B cell (primary cell): ENCODE results near the gene PHYH. TPM values are rescaled to one million over a fixed set of nuclear protein-coding genes. Genes with fewer than 3 reads are reported as not detected.

Source experiments
- ATAC-seq: fragments of 200-7000 bp; cut with Tn5 transposase; one replicate; pipeline ENCODE4 v1.10.0; 2021; ENCODE audit warnings: low read depth, mild to moderate bottlenecking, moderate number of reproducible peaks, moderate library complexity
- CTCF ChIA-PET: fragments of 350-600 bp; sonication (Branson Sonifier 250); formaldehyde crosslinking; loops from one replicate; lab custom pipeline; 2021; ENCODE audit warnings: antibody characterized with exemption, inconsistent platforms; lab: Charles Lee
- POLR2A ChIA-PET: fragments of 350-600 bp; sonication (Branson Sonifier 250); formaldehyde crosslinking; loops from one replicate; lab custom pipeline; 2021; ENCODE audit warnings: antibody characterized with exemption; lab: Charles Lee
- DNase-seq: peaks from one replicate; pipeline ENCODE4 v3.0.0; 2013
- H2AFZ ChIP-seq: 2 replicates; pipeline ENCODE4 v1.6.1; 2012; ENCODE audit warnings: mild to moderate bottlenecking, low read depth, low read length; ENCODE audit not compliant: insufficient read depth, poor library complexity, severe bottlenecking
- H3K27ac ChIP-seq, 2 donors: 1 replicate in 1 of 2; 2 replicates in 1 of 2; pipeline ENCODE4 v1.5.1; 2012 to 2013; ENCODE audit warnings: low read length in 2 of 2, mild to moderate bottlenecking in 2 of 2, moderate library complexity in 1 of 2
- H3K27me3 ChIP-seq, 4 experiments: fragments of 200-600 bp in 1 of 4; sonication (generic) in 1 of 4; replicated peaks in 1 of 4; 1 replicate in 2 of 4; 2 replicates in 2 of 4; pipeline versions ENCODE4 v1.6.1 to v1.7.0; 2013 to 2016; ENCODE audit warnings: low read length in 3 of 4, mild to moderate bottlenecking in 2 of 4, mixed read lengths in 1 of 4, moderate library complexity in 1 of 4; ENCODE audit not compliant: insufficient read depth in 4 of 4, control insufficient read depth in 3 of 4; ENCODE audit errors: control extremely low read depth in 1 of 4
- H3K36me3 ChIP-seq, 2 experiments: replicated peaks in 1 of 2; 1 replicate in 1 of 2; 2 replicates in 1 of 2; pipeline versions ENCODE4 v1.6.1 to v1.7.1; 2013; ENCODE audit warnings: low read length in 1 of 2; ENCODE audit not compliant: insufficient read depth in 2 of 2, control insufficient read depth in 1 of 2; ENCODE audit errors: control extremely low read depth in 1 of 2, extremely low read depth in 1 of 2
- H3K4me1 ChIP-seq, 2 donors: fragments of 200-600 bp in 1 of 2; sonication (generic) in 1 of 2; 1 replicate in 1 of 2; 2 replicates in 1 of 2; pipeline versions ENCODE4 v1.5.1 to v1.6.1; 2013 to 2017; ENCODE audit warnings: low read length in 2 of 2; ENCODE audit not compliant: control insufficient read depth in 2 of 2, insufficient read depth in 2 of 2
- H3K4me2 ChIP-seq: replicated peaks from 2 replicates; pipeline ENCODE3; 2012; ENCODE audit warnings: mild to moderate bottlenecking, low read depth, low read length; ENCODE audit not compliant: poor library complexity, severe bottlenecking
- H3K4me3 ChIP-seq, 5 experiments: fragments of 200-600 bp in 1 of 5; sonication (generic) in 1 of 5; 1 replicate in 3 of 5; 2 replicates in 2 of 5; pipeline versions ENCODE4 v1.5.1 to v1.7.0; 2011 to 2016; ENCODE audit warnings: low read length in 4 of 5, mild to moderate bottlenecking in 4 of 5, low read depth in 2 of 5, control low read depth in 1 of 5, moderate library complexity in 1 of 5; ENCODE audit not compliant: insufficient read depth in 1 of 5; ENCODE audit errors: control extremely low read depth in 1 of 5, extremely low read depth in 1 of 5
- H3K79me2 ChIP-seq: fragments of 200-600 bp; sonication (generic); one replicate; pipeline ENCODE4 v1.6.0; 2016; ENCODE audit warnings: low read length; ENCODE audit not compliant: control insufficient read depth, insufficient read depth
- H3K9ac ChIP-seq: fragments of 200-600 bp; sonication (generic); 2 replicates; pipeline ENCODE4 v1.6.1; 2017; ENCODE audit warnings: mild to moderate bottlenecking, low read length, moderate library complexity
- H3K9me3 ChIP-seq, 3 donors: one replicate each; pipeline versions ENCODE4 v1.6.1 to v1.7.1; 2013; ENCODE audit warnings: low read length in 2 of 3; ENCODE audit not compliant: control insufficient read depth in 2 of 3, insufficient read depth in 1 of 3; ENCODE audit errors: control extremely low read depth in 1 of 3
- H4K20me1 ChIP-seq: 2 replicates; pipeline ENCODE4 v1.6.0; 2012; ENCODE audit warnings: mild to moderate bottlenecking, low read length; ENCODE audit not compliant: insufficient read depth, control insufficient read depth, poor library complexity, severe bottlenecking
- H3K27ac Mint-ChIP-seq: one replicate; pipeline ENCODE4 v1.8.0; 2021; ENCODE audit warnings: mixed read lengths
- H3K27me3 Mint-ChIP-seq: one replicate; pipeline ENCODE4 v1.8.0; 2021; ENCODE audit warnings: mixed read lengths
- H3K4me1 Mint-ChIP-seq: one replicate; pipeline ENCODE4 v1.8.0; 2021; ENCODE audit warnings: mixed read lengths
- H3K4me3 Mint-ChIP-seq: one replicate; pipeline ENCODE4 v1.8.0; 2021; ENCODE audit warnings: mixed read lengths
- H3K9me3 Mint-ChIP-seq: one replicate; pipeline ENCODE4 v1.8.0; 2022; ENCODE audit warnings: mixed read lengths; ENCODE audit not compliant: insufficient read depth
- CTCF ChIP-seq: fragments of 200-600 bp; IDR thresholded peaks from one replicate; pipeline ENCODE4 v1.8.0; 2022; ENCODE audit warnings: antibody characterized with exemption, mild to moderate bottlenecking
- EZH2 ChIP-seq: IDR thresholded peaks from 2 replicates; pipeline ENCODE4 v1.6.1; 2012; ENCODE audit warnings: borderline replicate concordance, low read depth, mild to moderate bottlenecking, moderate library complexity, low read length; ENCODE audit not compliant: insufficient read depth, poor library complexity, severe bottlenecking
- WGBS: methylation state at CpG from one replicate; pipeline ENCODE4 v1.1.5; 2013; ENCODE audit warnings: missing lambda C conversion rate; ENCODE audit not compliant: insufficient coverage; 5-methylcytosine and 5-hydroxymethylcytosine counted together
- intact Hi-C: fragments of 100-400 bp; cut with micrococcal nuclease; formaldehyde crosslinking; loops from one replicate; pipeline ENCODE4 v1.10.0; 2022
- polyA plus RNA-seq: library from polyadenylated mRNA; depleted of rRNA; stranded (reverse); fragments of >200 nt; gene quantifications from 2 replicates; pipeline ENCODE4 v1.2.3, GENCODE V29; 2012
- total RNA-seq, 2 donors: library from RNA; stranded (reverse); fragments of 120-200 nt in 1 of 2; gene quantifications; 1 replicate in 1 of 2; 2 replicates in 1 of 2; pipeline versions ENCODE4 v1.2.3 to v1.2.4, GENCODE V29; 2013 to 2022

PHYH gene
- total and polyA plus RNA-seq, 2 donors (not counting 1 experiment from before 2014, with no cell fraction given) = 3.1 to 9.7 TPM

GRCh38 chr10:13268310-13268709 lies 31.6 kb downstream of the PHYH start:
- DNase-seq = no peak
- H4K20me1 ChIP-seq = no peaks in the 10 kb centered on the region
- peaks cover 15% of the 10 kb centered on the region for H3K27me3 Mint-ChIP-seq
- H3K9me3 Mint-ChIP-seq = no peaks in the 10 kb centered on the region
- no peaks in the 10 kb centered on the region for H3K9me3 ChIP-seq
- H3K4me2 ChIP-seq = no peak overlapping the region
- no peak for ATAC-seq
- no CpG with 5 or more reads among the region's 4 CpGs for WGBS
- H3K4me3 ChIP-seq = no peak overlapping the region
- no peak overlapping the region for H3K27ac Mint-ChIP-seq
- H3K36me3 ChIP-seq = no peaks in the 10 kb centered on the region
- no peak overlapping the region for H2AFZ ChIP-seq
- H3K4me1 ChIP-seq = no peaks in the 10 kb centered on the region
- CTCF ChIA-PET = interaction anchor here (1.5 kb wide), 1 partner anchor 34 kb away, joined by 3 read pairs; no protein-coding TSS in a partner anchor
- H3K27me3 ChIP-seq = peaks cover 0 to 4% (median 0%) of the 10 kb centered on the region in 4 experiments
- H3K4me3 Mint-ChIP-seq = no peak overlapping the region
- H3K4me1 Mint-ChIP-seq = peaks cover 2% of the 10 kb centered on the region
- H3K9ac ChIP-seq = no peak overlapping the region
- H3K79me2 ChIP-seq = no peaks in the 10 kb centered on the region
- H3K27ac ChIP-seq = no peak overlapping the region
- TF ChIP-seq EZH2 (no peak), CTCF (no peak)
- intact Hi-C loops = no loop called here
- POLR2A ChIA-PET = no interaction called here

GRCh38 chr10:13263591-13263990 lies 36.3 kb downstream of the PHYH start:
- TF ChIP-seq CTCF (no peak), EZH2 (no peak)
- Mint-ChIP-seq H3K27ac (no peak overlapping the region), H3K4me3 (no peak overlapping the region), H3K4me1 (no peaks in the 10 kb centered on the region), H3K9me3 (no peaks in the 10 kb centered on the region), H3K27me3 (peaks cover 26% of the 10 kb centered on the region)
- no peak overlapping the region for H2AFZ ChIP-seq
- ATAC-seq = no peak
- no peak overlapping the region for H3K9ac ChIP-seq
- peaks cover 0 to 6% (median 0%) of the 10 kb centered on the region in 4 experiments for H3K27me3 ChIP-seq
- H3K36me3 ChIP-seq = no peaks in the 10 kb centered on the region
- DNase-seq = no peak
- intact Hi-C loops = no loop called here
- 93% methylated on average over 7 of the region's 7 CpGs for WGBS
- no peak overlapping the region for H3K4me2 ChIP-seq
- ChIA-PET POLR2A (no interaction called here), CTCF (no interaction called here)
- peaks cover 0 to 5% (median 0%) of the 10 kb centered on the region in 3 donors for H3K9me3 ChIP-seq
- no peak overlapping the region for H3K4me3 ChIP-seq
- no peak overlapping the region for H3K27ac ChIP-seq
- H3K4me1 ChIP-seq = no peaks in the 10 kb centered on the region
- H4K20me1 ChIP-seq = no peaks in the 10 kb centered on the region
- no peaks in the 10 kb centered on the region for H3K79me2 ChIP-seq
